B cell (primary cell): ENCODE measurements around the gene LYPD1. TPM values are rescaled to one million over a fixed set of nuclear protein-coding genes. Genes with fewer than 3 reads are reported as not detected.

Source experiments
- ATAC-seq: fragments of 200-7000 bp; cut with Tn5 transposase; one replicate; pipeline ENCODE4 v1.10.0; 2021; ENCODE audit warnings: low read depth, mild to moderate bottlenecking, moderate number of reproducible peaks, moderate library complexity
- CTCF ChIA-PET: fragments of 350-600 bp; sonication (Branson Sonifier 250); formaldehyde crosslinking; loops from one replicate; lab custom pipeline; 2021; ENCODE audit warnings: antibody characterized with exemption, inconsistent platforms; lab: Charles Lee
- POLR2A ChIA-PET: fragments of 350-600 bp; sonication (Branson Sonifier 250); formaldehyde crosslinking; loops from one replicate; lab custom pipeline; 2021; ENCODE audit warnings: antibody characterized with exemption; lab: Charles Lee
- DNase-seq: peaks from one replicate; pipeline ENCODE4 v3.0.0; 2013
- H2AFZ ChIP-seq: 2 replicates; pipeline ENCODE4 v1.6.1; 2012; ENCODE audit warnings: mild to moderate bottlenecking, low read depth, low read length; ENCODE audit not compliant: insufficient read depth, poor library complexity, severe bottlenecking
- H3K27ac ChIP-seq, 2 donors: 1 replicate in 1 of 2; 2 replicates in 1 of 2; pipeline ENCODE4 v1.5.1; 2012 to 2013; ENCODE audit warnings: low read length in 2 of 2, mild to moderate bottlenecking in 2 of 2, moderate library complexity in 1 of 2
- H3K27me3 ChIP-seq, 4 experiments: fragments of 200-600 bp in 1 of 4; sonication (generic) in 1 of 4; replicated peaks in 1 of 4; 1 replicate in 2 of 4; 2 replicates in 2 of 4; pipeline versions ENCODE4 v1.6.1 to v1.7.0; 2013 to 2016; ENCODE audit warnings: low read length in 3 of 4, mild to moderate bottlenecking in 2 of 4, mixed read lengths in 1 of 4, moderate library complexity in 1 of 4; ENCODE audit not compliant: insufficient read depth in 4 of 4, control insufficient read depth in 3 of 4; ENCODE audit errors: control extremely low read depth in 1 of 4
- H3K36me3 ChIP-seq, 2 experiments: replicated peaks in 1 of 2; 1 replicate in 1 of 2; 2 replicates in 1 of 2; pipeline versions ENCODE4 v1.6.1 to v1.7.1; 2013; ENCODE audit warnings: low read length in 1 of 2; ENCODE audit not compliant: insufficient read depth in 2 of 2, control insufficient read depth in 1 of 2; ENCODE audit errors: control extremely low read depth in 1 of 2, extremely low read depth in 1 of 2
- H3K4me1 ChIP-seq, 2 donors: fragments of 200-600 bp in 1 of 2; sonication (generic) in 1 of 2; 1 replicate in 1 of 2; 2 replicates in 1 of 2; pipeline versions ENCODE4 v1.5.1 to v1.6.1; 2013 to 2017; ENCODE audit warnings: low read length in 2 of 2; ENCODE audit not compliant: control insufficient read depth in 2 of 2, insufficient read depth in 2 of 2
- H3K4me2 ChIP-seq: replicated peaks from 2 replicates; pipeline ENCODE3; 2012; ENCODE audit warnings: mild to moderate bottlenecking, low read depth, low read length; ENCODE audit not compliant: poor library complexity, severe bottlenecking
- H3K4me3 ChIP-seq, 5 experiments: fragments of 200-600 bp in 1 of 5; sonication (generic) in 1 of 5; 1 replicate in 3 of 5; 2 replicates in 2 of 5; pipeline versions ENCODE4 v1.5.1 to v1.7.0; 2011 to 2016; ENCODE audit warnings: low read length in 4 of 5, mild to moderate bottlenecking in 4 of 5, low read depth in 2 of 5, control low read depth in 1 of 5, moderate library complexity in 1 of 5; ENCODE audit not compliant: insufficient read depth in 1 of 5; ENCODE audit errors: control extremely low read depth in 1 of 5, extremely low read depth in 1 of 5
- H3K79me2 ChIP-seq: fragments of 200-600 bp; sonication (generic); one replicate; pipeline ENCODE4 v1.6.0; 2016; ENCODE audit warnings: low read length; ENCODE audit not compliant: control insufficient read depth, insufficient read depth
- H3K9ac ChIP-seq: fragments of 200-600 bp; sonication (generic); 2 replicates; pipeline ENCODE4 v1.6.1; 2017; ENCODE audit warnings: mild to moderate bottlenecking, low read length, moderate library complexity
- H3K9me3 ChIP-seq, 3 donors: one replicate each; pipeline versions ENCODE4 v1.6.1 to v1.7.1; 2013; ENCODE audit warnings: low read length in 2 of 3; ENCODE audit not compliant: control insufficient read depth in 2 of 3, insufficient read depth in 1 of 3; ENCODE audit errors: control extremely low read depth in 1 of 3
- H4K20me1 ChIP-seq: 2 replicates; pipeline ENCODE4 v1.6.0; 2012; ENCODE audit warnings: mild to moderate bottlenecking, low read length; ENCODE audit not compliant: insufficient read depth, control insufficient read depth, poor library complexity, severe bottlenecking
- H3K27ac Mint-ChIP-seq: one replicate; pipeline ENCODE4 v1.8.0; 2021; ENCODE audit warnings: mixed read lengths
- H3K27me3 Mint-ChIP-seq: one replicate; pipeline ENCODE4 v1.8.0; 2021; ENCODE audit warnings: mixed read lengths
- H3K4me1 Mint-ChIP-seq: one replicate; pipeline ENCODE4 v1.8.0; 2021; ENCODE audit warnings: mixed read lengths
- H3K4me3 Mint-ChIP-seq: one replicate; pipeline ENCODE4 v1.8.0; 2021; ENCODE audit warnings: mixed read lengths
- H3K9me3 Mint-ChIP-seq: one replicate; pipeline ENCODE4 v1.8.0; 2022; ENCODE audit warnings: mixed read lengths; ENCODE audit not compliant: insufficient read depth
- CTCF ChIP-seq: fragments of 200-600 bp; IDR thresholded peaks from one replicate; pipeline ENCODE4 v1.8.0; 2022; ENCODE audit warnings: antibody characterized with exemption, mild to moderate bottlenecking
- EZH2 ChIP-seq: IDR thresholded peaks from 2 replicates; pipeline ENCODE4 v1.6.1; 2012; ENCODE audit warnings: borderline replicate concordance, low read depth, mild to moderate bottlenecking, moderate library complexity, low read length; ENCODE audit not compliant: insufficient read depth, poor library complexity, severe bottlenecking
- WGBS: methylation state at CpG from one replicate; pipeline ENCODE4 v1.1.5; 2013; ENCODE audit warnings: missing lambda C conversion rate; ENCODE audit not compliant: insufficient coverage; 5-methylcytosine and 5-hydroxymethylcytosine counted together
- intact Hi-C: fragments of 100-400 bp; cut with micrococcal nuclease; formaldehyde crosslinking; loops from one replicate; pipeline ENCODE4 v1.10.0; 2022
- polyA plus RNA-seq: library from polyadenylated mRNA; depleted of rRNA; stranded (reverse); fragments of >200 nt; gene quantifications from 2 replicates; pipeline ENCODE4 v1.2.3, GENCODE V29; 2012
- total RNA-seq, 2 donors: library from RNA; stranded (reverse); fragments of 120-200 nt in 1 of 2; gene quantifications; 1 replicate in 1 of 2; 2 replicates in 1 of 2; pipeline versions ENCODE4 v1.2.3 to v1.2.4, GENCODE V29; 2013 to 2022

The LYPD1 gene
- total and polyA plus RNA-seq, 2 donors (not counting 1 experiment from before 2014, with no cell fraction given), result 0.07 TPM; not detected in 1

GRCh38 chr2:132640116-132640515 is 29.9 kb downstream of the LYPD1 start:
- no peak overlapping the region for H3K4me3 ChIP-seq
- no peak overlapping the region for H3K9ac ChIP-seq
- Mint-ChIP-seq H3K4me1 (peaks cover 22% of the 10 kb centered on the region), H3K27ac (no peak overlapping the region), H3K27me3 (no peaks in the 10 kb centered on the region), H3K9me3 (no peaks in the 10 kb centered on the region), H3K4me3 (no peak overlapping the region)
- H3K4me1 ChIP-seq, result peaks cover 0 to 4% of the 10 kb centered on the region in 2 donors
- H3K36me3 ChIP-seq, result no peaks in the 10 kb centered on the region
- no peaks in the 10 kb centered on the region for H4K20me1 ChIP-seq
- DNase-seq (no peak), ATAC-seq (no peak)
- peaks cover 0 to 7% (median 0%) of the 10 kb centered on the region in 3 donors for H3K9me3 ChIP-seq
- TF ChIP-seq EZH2 (no peak), CTCF (no peak)
- H3K4me2 ChIP-seq, result no peak overlapping the region
- H3K79me2 ChIP-seq, result no peaks in the 10 kb centered on the region
- intact Hi-C loops, result no loop called here
- CTCF ChIA-PET, result no interaction called here
- H3K27me3 ChIP-seq, result no peaks in the 10 kb centered on the region
- no peak overlapping the region for H2AFZ ChIP-seq
- no peak overlapping the region for H3K27ac ChIP-seq
- POLR2A ChIA-PET, result no interaction called here

- H3K27me3 ChIP-seq, result no peaks in the 10 kb centered on the region
- DNase-seq (no peak), ATAC-seq (no peak)
- no peak overlapping the region for H3K4me2 ChIP-seq
- no peaks in the 10 kb centered on the region for H4K20me1 ChIP-seq
- H3K79me2 ChIP-seq, result no peaks in the 10 kb centered on the region
- no peak overlapping the region for H3K4me3 ChIP-seq
- no peaks in the 10 kb centered on the region for H3K4me1 ChIP-seq
- no peak overlapping the region for H3K27ac ChIP-seq
- POLR2A ChIA-PET, result no interaction called here
- CTCF ChIA-PET, result no interaction called here
- intact Hi-C loops, result no loop called here
- no peak for TF ChIP-seq CTCF
- no peak for TF ChIP-seq EZH2
- Mint-ChIP-seq H3K27ac (no peak overlapping the region), H3K4me1 (peaks cover 12% of the 10 kb centered on the region), H3K9me3 (peaks cover 5% of the 10 kb centered on the region), H3K4me3 (no peak overlapping the region), H3K27me3 (peaks cover 3% of the 10 kb centered on the region)
- no peaks in the 10 kb centered on the region for H3K36me3 ChIP-seq
- H3K9ac ChIP-seq, result no peak overlapping the region
- no peak overlapping the region for H2AFZ ChIP-seq
- peaks cover 0 to 5% (median 0%) of the 10 kb centered on the region in 3 donors for H3K9me3 ChIP-seq
- 97% methylated on average over 3 of the region's 5 CpGs for WGBS
These were observed 31.5 kb downstream of the LYPD1 start for GRCh38 chr2:132638313-132639040.
